ENCODE results near the gene CPSF3. TPM values are rescaled to one million over a fixed set of nuclear protein-coding genes. Genes with fewer than 3 reads are reported as not detected.

Gene CPSF3
- total RNA-seq, 2 donors from 2014 or later = 75.0 to 85.2 TPM

DNA sequence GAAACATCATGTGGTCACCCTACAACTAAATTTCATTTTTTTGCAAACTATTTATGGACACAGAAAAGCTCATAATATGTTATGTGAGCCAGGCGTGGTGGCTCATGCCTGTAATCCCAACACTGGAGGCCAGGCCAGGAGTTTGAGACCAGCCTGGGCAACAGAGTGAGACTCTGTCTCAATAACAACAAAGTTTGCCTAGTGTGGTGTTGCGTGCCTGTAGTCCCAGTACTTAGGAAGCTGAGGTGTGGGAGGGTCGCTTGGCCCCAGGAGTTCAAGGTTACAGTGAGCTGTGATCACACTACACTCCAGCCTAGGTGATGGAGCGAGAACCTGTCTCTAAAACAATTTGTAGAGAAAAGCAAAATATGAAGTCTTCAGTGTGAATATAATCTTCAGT is 56.7 kb downstream of the CPSF3 start:
- Mint-ChIP-seq H3K4me1 (peaks cover 15% of the 10 kb centered on the region), H3K27me3 (ENCODE audit: insufficient read depth) (no peaks in the 10 kb centered on the region), H3K27ac (no peak overlapping the region), H3K9me3 (peaks cover 15% of the 10 kb centered on the region), H3K36me3 (ENCODE audit: low read depth) (peaks cover 69% of the 10 kb centered on the region), H3K4me3 (no peak overlapping the region)
- TF ChIP-seq, protein P1, sequence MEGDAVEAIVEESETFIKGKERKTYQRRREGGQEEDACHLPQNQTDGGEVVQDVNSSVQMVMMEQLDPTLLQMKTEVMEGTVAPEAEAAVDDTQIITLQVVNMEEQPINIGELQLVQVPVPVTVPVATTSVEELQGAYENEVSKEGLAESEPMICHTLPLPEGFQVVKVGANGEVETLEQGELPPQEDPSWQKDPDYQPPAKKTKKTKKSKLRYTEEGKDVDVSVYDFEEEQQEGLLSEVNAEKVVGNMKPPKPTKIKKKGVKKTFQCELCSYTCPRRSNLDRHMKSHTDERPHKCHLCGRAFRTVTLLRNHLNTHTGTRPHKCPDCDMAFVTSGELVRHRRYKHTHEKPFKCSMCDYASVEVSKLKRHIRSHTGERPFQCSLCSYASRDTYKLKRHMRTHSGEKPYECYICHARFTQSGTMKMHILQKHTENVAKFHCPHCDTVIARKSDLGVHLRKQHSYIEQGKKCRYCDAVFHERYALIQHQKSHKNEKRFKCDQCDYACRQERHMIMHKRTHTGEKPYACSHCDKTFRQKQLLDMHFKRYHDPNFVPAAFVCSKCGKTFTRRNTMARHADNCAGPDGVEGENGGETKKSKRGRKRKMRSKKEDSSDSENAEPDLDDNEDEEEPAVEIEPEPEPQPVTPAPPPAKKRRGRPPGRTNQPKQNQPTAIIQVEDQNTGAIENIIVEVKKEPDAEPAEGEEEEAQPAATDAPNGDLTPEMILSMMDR (conservative IDR thresholded peaks at IDR 0.05) = no peak
- Histone ChIP-seq H3K9me3 (ENCODE audit: control insufficient read depth, low read length) (peaks cover 16% of the 10 kb centered on the region), H3K27me3 (ENCODE audit: control insufficient read depth, insufficient read depth, low read length, poor library complexity, severe bottlenecking) (no peaks in the 10 kb centered on the region), H3K27ac (ENCODE audit: low read depth, low read length) (no peak overlapping the region), H3K4me3 (ENCODE audit: low read length) (no peak overlapping the region), H3K9ac (ENCODE audit: extremely low read depth, low read length, poor library complexity, severe bottlenecking) (no peak overlapping the region), H3K36me3 (ENCODE audit: control insufficient read depth, insufficient read depth, low read length) (peaks cover 59% of the 10 kb centered on the region), H3K4me1 (ENCODE audit: control insufficient read depth, insufficient read depth, low read length) (no peaks in the 10 kb centered on the region)
- no peak for DNase-seq
- WGBS, 2 experiments (ENCODE audit: insufficient coverage in 1 of 2, insufficient read length in 1 of 2) = 95 to 100% methylated on average over 3 to 4 of the region's 4 CpGs

DNA sequence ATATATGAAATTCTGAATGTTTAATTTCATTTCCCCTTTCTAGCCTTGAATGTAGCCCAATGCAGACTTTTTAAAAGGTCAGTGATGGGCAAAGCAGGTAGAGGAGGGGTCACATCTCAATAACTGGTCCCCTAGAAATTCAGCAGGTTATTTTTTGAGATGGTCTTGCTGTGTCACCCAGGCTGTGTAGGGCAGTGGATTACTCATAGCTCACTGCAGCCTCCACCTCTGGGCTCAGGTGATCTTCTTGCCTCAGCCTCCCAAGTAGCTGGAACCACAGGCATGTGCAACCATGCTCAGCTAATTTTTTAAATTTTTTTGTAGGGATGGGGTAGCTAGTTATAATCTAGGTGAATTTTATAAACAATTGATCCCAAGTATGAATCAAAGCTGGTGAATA is 59.7 kb downstream of the CPSF3 start:
- no peaks in the 10 kb centered on the region for H3K9me3 Mint-ChIP-seq
- Histone ChIP-seq H3K4me3 (ENCODE audit: low read length) (no peak overlapping the region), H3K36me3 (ENCODE audit: control insufficient read depth, insufficient read depth, low read length) (peaks cover 76% of the 10 kb centered on the region), H3K27me3 (ENCODE audit: control insufficient read depth, insufficient read depth, low read length, poor library complexity, severe bottlenecking) (no peaks in the 10 kb centered on the region), H3K9me3 (ENCODE audit: control insufficient read depth, low read length) (no peaks in the 10 kb centered on the region), H3K9ac (ENCODE audit: extremely low read depth, low read length, poor library complexity, severe bottlenecking) (no peak overlapping the region), H3K27ac (ENCODE audit: low read depth, low read length) (no peak overlapping the region), H3K4me1 (ENCODE audit: control insufficient read depth, insufficient read depth, low read length) (no peaks in the 10 kb centered on the region)
- peaks cover 84% of the 10 kb centered on the region for H3K36me3 Mint-ChIP-seq (ENCODE audit: low read depth)
- no peak for DNase-seq
- no peak overlapping the region for H3K4me3 Mint-ChIP-seq
- H3K27ac Mint-ChIP-seq = no peak overlapping the region
- TF ChIP-seq, protein P1 (conservative IDR thresholded peaks at IDR 0.05) = no peak
- H3K4me1 Mint-ChIP-seq = peaks cover 4% of the 10 kb centered on the region
- H3K27me3 Mint-ChIP-seq (ENCODE audit: insufficient read depth) = no peaks in the 10 kb centered on the region

DNA sequence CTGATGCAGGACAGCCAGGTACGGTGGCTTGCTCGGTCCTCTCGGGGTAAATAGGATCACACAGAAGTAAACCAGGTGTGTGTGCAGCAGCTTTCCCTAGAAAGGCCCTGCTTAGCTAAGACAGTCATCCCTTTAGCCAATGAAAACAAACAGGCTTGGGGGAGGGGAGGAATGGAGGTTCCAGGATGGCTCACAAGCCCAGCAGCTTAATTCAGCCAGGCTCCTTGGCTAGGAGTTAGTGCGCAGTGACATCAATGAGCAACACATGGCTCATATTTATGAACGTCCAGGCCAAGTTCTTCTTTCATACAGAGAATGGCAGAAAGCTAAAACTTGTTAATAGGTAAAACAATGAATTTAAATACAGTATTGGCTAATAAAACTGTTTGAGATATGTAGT is 61.1 kb downstream of the CPSF3 start:
- Mint-ChIP-seq H3K36me3 (ENCODE audit: low read depth) (peaks cover 87% of the 10 kb centered on the region), H3K27ac (no peak overlapping the region), H3K27me3 (ENCODE audit: insufficient read depth) (no peaks in the 10 kb centered on the region), H3K4me1 (no peaks in the 10 kb centered on the region), H3K4me3 (no peak overlapping the region), H3K9me3 (no peaks in the 10 kb centered on the region)
- Histone ChIP-seq H3K27ac (ENCODE audit: low read depth, low read length) (no peak overlapping the region), H3K36me3 (ENCODE audit: control insufficient read depth, insufficient read depth, low read length) (peaks cover 90% of the 10 kb centered on the region), H3K27me3 (ENCODE audit: control insufficient read depth, insufficient read depth, low read length, poor library complexity, severe bottlenecking) (no peaks in the 10 kb centered on the region), H3K4me1 (ENCODE audit: control insufficient read depth, insufficient read depth, low read length) (no peaks in the 10 kb centered on the region), H3K9ac (ENCODE audit: extremely low read depth, low read length, poor library complexity, severe bottlenecking) (no peak overlapping the region), H3K9me3 (ENCODE audit: control insufficient read depth, low read length) (no peaks in the 10 kb centered on the region), H3K4me3 (ENCODE audit: low read length) (no peak overlapping the region)
- WGBS, 2 experiments (ENCODE audit: insufficient coverage in 1 of 2, insufficient read length in 1 of 2) = 93% methylated on average over 5 of the region's 5 CpGs
- DNase-seq = no peak
- TF ChIP-seq, protein P1 (conservative IDR thresholded peaks at IDR 0.05) = no peak

Measured in endodermal cell (in vitro differentiated cells).